Heart left ventricle (tissue), 16 donors: ENCODE measurements around the gene CDH23. TPM values are rescaled to one million over a fixed set of nuclear protein-coding genes. Genes with fewer than 3 reads are reported as not detected.

Experiments used
- ATAC-seq, 4 donors: fragments of 200-7000 bp; cut with Tn5 transposase; one replicate each; pipeline ENCODE4 v1.9.1; 2020 to 2022; ENCODE audit warnings: moderate library complexity in 4 of 4, mild to moderate bottlenecking in 3 of 4, moderate number of reproducible peaks in 1 of 4
- DNase-seq, 5 donors: peaks; one replicate each; pipeline ENCODE4 v3.0.0-alpha.2; 2020
- H3K27ac ChIP-seq, 12 donors: fragments of 200-600 bp; sonication (generic) in 4 of 12; one replicate each; pipeline versions ENCODE4 v1.5.0 to v1.8.0; 2016 to 2022; ENCODE audit warnings: mild to moderate bottlenecking in 2 of 12
- H3K27me3 ChIP-seq, 9 donors: fragments of 200-600 bp; sonication (generic) in 2 of 9; one replicate each; pipeline versions ENCODE4 v1.5.1 to v1.8.0; 2016 to 2022; ENCODE audit warnings: mild to moderate bottlenecking in 3 of 9
- H3K36me3 ChIP-seq, 9 donors: fragments of 200-600 bp; sonication (generic) in 2 of 9; one replicate each; pipeline versions ENCODE4 v1.5.0 to v1.8.0; 2018 to 2022; ENCODE audit warnings: mild to moderate bottlenecking in 2 of 9
- H3K4me1 ChIP-seq, 12 donors: fragments of 200-600 bp; sonication (generic) in 4 of 12; one replicate each; pipeline versions ENCODE4 v1.5.0 to v1.8.0; 2016 to 2022; ENCODE audit warnings: mild to moderate bottlenecking in 3 of 12
- H3K4me3 ChIP-seq, 12 donors: fragments of 200-600 bp; sonication (generic) in 4 of 12; one replicate each; pipeline versions ENCODE4 v1.5.0 to v1.8.0; 2017 to 2022; ENCODE audit warnings: mild to moderate bottlenecking in 9 of 12, moderate library complexity in 4 of 12
- H3K9me3 ChIP-seq, 12 donors: fragments of 200-600 bp; sonication (generic) in 4 of 12; one replicate each; pipeline versions ENCODE4 v1.5.0 to v1.8.0; 2016 to 2022; ENCODE audit warnings: mild to moderate bottlenecking in 1 of 12
- CTCF ChIP-seq, 12 donors: fragments of 200-600 bp; sonication (generic) in 4 of 12; IDR thresholded peaks; one replicate each; pipeline versions ENCODE4 v1.5.0 to v1.8.0; 2018 to 2022; ENCODE audit warnings: antibody characterized with exemption in 12 of 12, mild to moderate bottlenecking in 5 of 12
- POLR2A ChIP-seq, 2 donors: fragments of 450-650 bp; IDR thresholded peaks; one replicate each; pipeline ENCODE4 v1.6.1; 2017; ENCODE audit warnings: antibody characterized with exemption in 2 of 2, mild to moderate bottlenecking in 2 of 2, moderate library complexity in 2 of 2
- WGBS, 4 donors: extraction: QIAGEN DNeasy Blood & Tissue Kit in 2 of 4; methylation state at CpG; one replicate each; pipeline versions ENCODE4 v1.1.5 to v1.1.7; 2013 to 2018; 5-methylcytosine and 5-hydroxymethylcytosine counted together
- intact Hi-C, 10 donors: fragments of 100-400 bp; cut with DNase I; formaldehyde crosslinking; loops; one replicate each; pipeline versions ENCODE4 v1.11.1 to v1.14.2; 2022
- polyA plus RNA-seq, 2 donors: library from polyadenylated mRNA; stranded (reverse); fragments of 200-250 nt; gene quantifications; one replicate each; pipeline ENCODE4 v1.2.3, GENCODE V29; 2013
- total RNA-seq, 9 donors: library from RNA; depleted of rRNA in 2 of 9; stranded (reverse); fragments of >200 nt in 2 of 9; fragmentation: NEBNext Ultra II Directional in 3 of 9; extraction: Animal tissue kit (Norgen Biotek cat#: 25700) in 3 of 9; gene quantifications; one replicate each; pipeline versions ENCODE4 v1.1.0 to v1.2.4, GENCODE V29; 2016 to 2023
- donor health status: ischemic (EF 13 %, LVEDD 7.1; RV severe dilation, severe dysfunction).
- donor health status: healthy with polysubstance abuse.
- donor health status: DM: no; HTN: yes; CAD: no.
- donor health status: DM: no; HTN: no; CAD: no.
- donor health status: ischemic (EF 25% LVEDD 6.9; RV normal size, moderate dysfunction).
- donor health status: ischemic (EF 25% LVEDD 5.7; RV mildly dilated, moderate dysfunction).
- donor health status: healthy.
- donor health status: DM: yes; HTN: yes; CAD: no.
- donor health status: ischemic (EF 35%, LVEDD 5.7; RV mildly dilated, moderate dysfunction).
- donor health status: nonischemic (EF 11% LVEDD 7.7; RV severe dilation, severe dysfunction).
- donor health status: DM: yes; HTN: yes; CAD: no.
- donor health status: PGD.
- donor health status: ischemic (EF 29% LVEDD 5.4; RV normal size, mild dysfunction).
- donor health status: nonischemic (EF 23%, LVEDD 6.1; RV moderate dilation, normal function).

Gene CDH23
- total and polyA plus RNA-seq, 11 donors: 1.2 to 8.6 (median 3.9) TPM

- peak in 1 of 5 donors; percentile 16 for DNase-seq
- no peak overlapping the region for H3K4me3 ChIP-seq
- no peaks in the 10 kb centered on the region for H3K27me3 ChIP-seq
- intact Hi-C loops: loop anchor here in 7 of 10 donors (5.0 to 10.0 kb wide), 6 partner anchors 79 to 504 kb away; partner anchors contain the start of genes SLC29A3 (in 3 of the 7) and CDH23 (in 1 of the 7)
- H3K27ac ChIP-seq: peak overlapping the region; percentile 2 to 80 (median 70)
- 89 to 97% (median 94%) methylated on average over 8 to 14 of the region's 14 CpGs for WGBS, 4 donors
- TF ChIP-seq CTCF (IDR thresholded peaks at IDR 0.05): no peak
- TF ChIP-seq POLR2A (IDR thresholded peaks at IDR 0.05): no peak
- peaks cover 3 to 94% (median 89%) of the 10 kb centered on the region in 9 donors for H3K36me3 ChIP-seq
- H3K4me1 ChIP-seq: peaks cover 0 to 55% (median 21%) of the 10 kb centered on the region in 12 donors
- ATAC-seq: no peak
- no peaks in the 10 kb centered on the region for H3K9me3 ChIP-seq
Measured at GRCh38 chr10:71818674-71819260, 422.0 kb downstream of the CDH23 start.

- no peaks in the 10 kb centered on the region for H3K9me3 ChIP-seq
- H3K4me3 ChIP-seq: no peak overlapping the region
- peaks cover 0 to 56% (median 21%) of the 10 kb centered on the region in 12 donors for H3K4me1 ChIP-seq
- peaks cover 3 to 99% (median 96%) of the 10 kb centered on the region in 9 donors for H3K36me3 ChIP-seq
- 92 to 97% (median 96%) methylated on average over 18 of the region's 18 CpGs for WGBS, 4 donors
- ATAC-seq: no peak
- intact Hi-C loops: loop anchor here in 7 of 10 donors (5.0 to 10.0 kb wide), 6 partner anchors 78 to 505 kb away; partner anchors contain the start of genes SLC29A3 (in 3 of the 7) and CDH23 (in 1 of the 7)
- H3K27me3 ChIP-seq: no peaks in the 10 kb centered on the region
- no peak for TF ChIP-seq CTCF (IDR thresholded peaks at IDR 0.05)
- no peak for TF ChIP-seq POLR2A (IDR thresholded peaks at IDR 0.05)
- DNase-seq: peak in 1 of 5 donors; percentile 18
- H3K27ac ChIP-seq: peak overlapping the region in 2 of 12 donors; percentile 69 to 79
Measured at GRCh38 chr10:71819441-71819861, 422.7 kb downstream of the CDH23 start.

- no peaks in the 10 kb centered on the region for H3K9me3 ChIP-seq
- peaks cover 3 to 100% (median 98%) of the 10 kb centered on the region in 9 donors for H3K36me3 ChIP-seq
- intact Hi-C loops: loop anchor here in 7 of 10 donors (5.0 to 10.0 kb wide), 6 partner anchors 77 to 505 kb away; partner anchors contain the start of genes SLC29A3 (in 3 of the 7) and CDH23 (in 1 of the 7)
- ATAC-seq: no peak
- DNase-seq: peak in 1 of 5 donors; percentile 22
- peak overlapping the region in 1 of 12 donors; percentile 69 for H3K27ac ChIP-seq
- no peak overlapping the region for H3K4me3 ChIP-seq
- TF ChIP-seq POLR2A (IDR thresholded peaks at IDR 0.05): no peak
- no peak for TF ChIP-seq CTCF (IDR thresholded peaks at IDR 0.05)
- peaks cover 0 to 60% (median 21%) of the 10 kb centered on the region in 12 donors for H3K4me1 ChIP-seq
- 77 to 89% (median 88%) methylated on average over 5 to 6 of the region's 6 CpGs for WGBS, 4 donors
- no peaks in the 10 kb centered on the region for H3K27me3 ChIP-seq
Measured at GRCh38 chr10:71819985-71820384, 423.3 kb downstream of the CDH23 start.

GRCh38 chr10:71820966-71821365 lies 424.2 kb downstream of the CDH23 start:
- TF ChIP-seq CTCF (IDR thresholded peaks at IDR 0.05): no peak
- no peak for TF ChIP-seq POLR2A (IDR thresholded peaks at IDR 0.05)
- no peak overlapping the region for H3K4me3 ChIP-seq
- peak overlapping the region in 1 of 12 donors; percentile 6 for H3K27ac ChIP-seq
- peaks cover 3 to 100% (median 98%) of the 10 kb centered on the region in 9 donors for H3K36me3 ChIP-seq
- H3K27me3 ChIP-seq: no peaks in the 10 kb centered on the region
- DNase-seq (peak in 1 of 5 donors; percentile 9), ATAC-seq (no peak)
- intact Hi-C loops: no loop called here
- no peaks in the 10 kb centered on the region for H3K9me3 ChIP-seq
- WGBS, 4 donors: 85 to 90% (median 87%) methylated on average over 8 of the region's 8 CpGs
- peaks cover 0 to 60% (median 21%) of the 10 kb centered on the region in 12 donors for H3K4me1 ChIP-seq
